Activated T-cell treated with anti-CD3 and anti-CD28 coated beads for 4 hours (primary cell): ENCODE results near the gene DHCR7.

Experiments
- DNase-seq: peaks from one replicate; pipeline ENCODE4 v3.0.0-alpha.2; 2020

The DHCR7 gene

GRCh38 chr11:71406681-71407080 lies 41.5 kb downstream of the DHCR7 start:
- no peak for DNase-seq

DNA sequence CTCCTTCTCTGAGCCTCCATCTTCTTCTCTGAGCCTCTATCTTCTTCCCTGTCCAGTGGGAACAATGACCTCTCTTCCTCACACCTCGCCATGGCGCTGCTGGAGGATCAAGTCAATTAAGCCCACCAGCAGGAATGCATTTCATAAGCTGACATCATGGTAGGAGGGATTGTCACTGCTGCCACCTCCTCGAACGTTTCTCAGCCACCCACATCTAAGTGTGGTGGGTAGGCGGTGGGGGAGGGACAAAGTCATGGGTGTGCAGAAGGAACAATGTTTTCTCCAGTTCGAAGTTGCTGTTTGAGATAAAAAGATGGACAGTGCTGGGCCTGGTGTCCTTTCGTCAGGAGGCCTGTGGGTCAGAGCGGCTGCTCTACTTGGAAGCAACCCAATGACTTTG lies 44.0 kb downstream of the DHCR7 start:
- no peak for DNase-seq

DNA sequence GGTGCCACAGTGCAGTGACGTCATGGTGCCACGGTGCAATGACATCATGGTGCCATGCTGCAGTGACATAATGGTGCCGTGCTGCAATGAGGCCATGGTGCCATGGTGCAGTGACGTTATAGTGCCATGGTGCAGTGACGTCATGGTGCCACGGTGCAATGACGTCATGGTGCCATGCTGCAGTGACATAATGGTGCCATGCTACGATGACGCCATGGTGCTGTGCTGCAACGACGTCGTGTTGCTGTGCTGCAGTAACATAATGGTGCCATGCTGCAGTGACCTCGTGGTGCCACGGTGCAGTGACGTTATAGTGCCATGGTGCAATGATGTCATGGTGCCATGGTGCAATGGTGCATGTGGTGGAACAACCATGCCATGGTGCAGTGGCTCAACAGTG lies 45.3 kb downstream of the DHCR7 start:
- no peak for DNase-seq

DNA sequence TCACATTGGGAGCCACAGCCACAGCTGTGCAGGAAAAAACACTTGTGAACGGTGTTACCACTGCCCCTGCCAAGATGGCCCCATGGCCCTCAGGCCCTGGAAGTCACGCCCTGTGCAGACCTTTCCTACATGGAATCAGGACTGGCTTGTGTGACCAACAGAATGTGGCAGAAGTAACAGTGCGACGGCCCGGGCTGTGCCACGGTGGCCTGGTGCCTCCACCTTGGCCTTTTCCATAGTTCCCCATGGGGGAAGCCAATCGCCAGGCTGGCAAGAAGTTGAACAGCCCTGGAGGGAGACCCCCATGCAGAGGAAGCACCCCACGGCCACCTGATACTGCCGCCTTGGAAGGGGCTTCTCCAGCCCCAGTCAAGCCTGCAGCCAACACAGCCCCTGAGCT lies 48.0 kb downstream of the DHCR7 start:
- no peak for DNase-seq

GRCh38 chr11:71399341-71399740 lies 48.9 kb downstream of the DHCR7 start:
- DNase-seq, result no peak

GRCh38 chr11:71397961-71398360 lies 50.2 kb downstream of the DHCR7 start:
- DNase-seq, result no peak

DNA sequence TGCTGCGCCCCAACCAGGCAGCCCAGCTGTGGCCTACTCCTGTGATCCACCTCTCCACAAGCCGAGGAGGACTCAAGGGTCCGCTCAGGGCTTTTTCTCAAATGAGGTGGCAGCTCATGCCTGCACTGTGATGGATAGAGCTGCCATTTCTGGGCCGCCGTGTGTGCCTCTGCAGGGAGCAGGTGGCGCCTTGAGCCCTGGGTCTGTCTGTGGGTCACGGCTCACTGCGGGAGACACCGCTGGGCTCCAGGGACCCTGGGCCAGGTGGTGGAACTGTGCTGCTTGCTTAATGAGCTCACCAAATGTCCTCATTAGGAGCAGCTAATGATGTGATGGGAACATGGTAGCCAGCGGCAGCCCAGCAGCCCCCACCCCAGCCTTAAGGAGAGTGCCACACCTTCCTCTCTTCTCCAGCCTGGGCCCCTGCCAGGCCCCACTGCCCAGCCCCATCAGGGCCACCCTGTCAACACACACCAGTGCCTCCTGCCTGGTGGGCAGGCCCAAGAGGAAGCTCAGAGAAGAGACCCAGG lies 50.8 kb downstream of the DHCR7 start:
- no peak for DNase-seq

- DNase-seq, result no peak
These were observed 51.6 kb downstream of the DHCR7 start for GRCh38 chr11:71396548-71397123.

DNA sequence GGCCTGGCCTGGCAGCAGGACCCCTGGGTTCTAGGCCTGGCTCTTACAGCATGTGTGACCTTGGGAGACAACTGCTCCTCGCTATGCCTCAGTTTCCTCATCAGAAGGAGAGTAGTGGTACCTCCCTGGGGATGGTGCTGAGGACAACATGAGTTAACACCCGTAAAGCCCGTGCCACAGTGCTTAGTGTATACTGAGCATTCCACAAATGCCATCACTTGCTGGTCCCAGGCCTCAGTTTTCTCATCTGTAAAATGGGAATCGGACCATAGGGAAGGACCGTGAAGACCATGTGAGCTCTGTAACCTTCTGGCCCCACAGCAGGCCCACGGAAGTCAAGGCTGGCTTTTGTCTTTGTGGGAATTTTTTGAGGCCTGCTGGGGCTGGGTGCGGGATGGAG lies 52.4 kb downstream of the DHCR7 start:
- DNase-seq, result no peak

DNA sequence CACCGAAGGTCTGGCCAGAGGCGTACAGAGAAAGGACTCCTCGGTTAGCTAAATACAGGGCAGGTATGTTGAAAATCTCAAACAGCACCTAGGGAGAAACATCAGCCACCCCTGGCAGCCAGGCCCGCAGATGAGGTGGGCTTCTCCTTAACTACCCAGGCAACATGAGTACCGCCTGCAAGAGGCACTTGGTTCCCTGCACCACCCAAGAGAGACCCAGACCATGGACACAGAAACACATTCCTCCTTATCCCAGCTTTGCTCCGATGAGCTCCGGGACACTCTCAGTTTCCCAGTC lies 53.0 kb downstream of the DHCR7 start:
- no peak for DNase-seq

GRCh38 chr11:71393283-71393682 lies 54.9 kb downstream of the DHCR7 start:
- no peak for DNase-seq

GRCh38 chr11:71391796-71392195 lies 56.4 kb downstream of the DHCR7 start:
- DNase-seq, result no peak

DNA sequence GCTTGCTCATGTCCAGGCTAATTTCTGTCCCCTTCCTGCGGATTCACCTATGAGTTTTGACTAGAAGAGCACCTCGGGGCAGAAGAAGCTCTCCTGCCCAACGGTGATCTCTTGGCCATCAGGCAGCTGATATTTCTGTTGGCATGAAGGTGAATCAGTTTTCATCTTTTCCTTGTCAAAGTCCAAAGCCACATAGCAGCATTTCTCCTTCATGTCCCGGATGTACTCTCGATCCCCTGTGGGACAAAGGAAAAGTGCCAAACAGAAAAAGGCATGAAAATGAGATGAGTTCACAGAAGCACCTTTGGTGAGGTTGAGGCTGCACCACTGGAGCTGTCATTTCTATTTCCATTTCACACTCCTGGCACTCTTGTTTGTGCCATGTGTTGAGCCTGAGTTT lies 56.8 kb downstream of the DHCR7 start:
- no peak for DNase-seq

GRCh38 chr11:71388637-71389235 lies 59.5 kb downstream of the DHCR7 start:
- no peak for DNase-seq

GRCh38 chr11:71387784-71388636 lies 60.2 kb downstream of the DHCR7 start:
- no peak for DNase-seq

DNA sequence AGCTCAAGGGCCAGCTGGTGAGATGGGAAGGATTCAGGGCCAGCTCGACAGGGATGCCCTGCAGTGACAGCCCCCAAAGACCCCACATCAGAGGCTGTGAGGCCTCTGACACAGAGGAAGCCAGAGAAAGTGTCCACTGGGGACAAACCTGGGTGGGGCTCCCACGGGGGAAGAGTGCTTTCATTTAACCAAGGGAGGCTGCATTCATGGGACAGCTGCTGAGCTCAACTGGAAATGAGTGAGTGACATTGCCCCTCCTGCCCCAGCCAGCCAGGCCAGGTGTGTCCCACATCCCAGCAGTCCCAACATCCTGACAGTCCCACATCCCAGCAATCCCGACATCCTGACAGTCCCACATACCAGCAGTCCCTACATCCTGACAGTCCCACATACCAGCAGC lies 61.0 kb downstream of the DHCR7 start:
- DNase-seq, result no peak

DNA sequence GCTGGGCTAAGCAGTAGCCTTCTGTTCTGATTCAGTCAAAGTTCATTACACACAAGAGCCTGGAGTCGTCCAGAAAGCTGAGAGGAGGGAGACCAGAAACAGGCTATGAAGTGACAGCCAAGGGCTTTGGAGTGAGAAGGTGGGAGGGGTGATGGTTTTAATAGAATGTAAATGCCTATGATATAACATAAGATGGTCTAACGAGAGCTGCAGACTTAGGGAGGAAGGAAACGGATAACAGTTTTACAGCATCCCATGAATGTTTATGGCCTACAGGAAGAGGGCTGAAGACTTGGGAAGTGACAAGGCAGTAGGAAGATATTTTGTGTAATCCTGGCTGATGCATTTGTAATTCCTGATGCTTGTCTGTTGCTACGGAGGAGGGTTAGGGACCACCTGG lies 62.0 kb downstream of the DHCR7 start:
- DNase-seq, result no peak

- no peak for DNase-seq
These were observed 63.1 kb downstream of the DHCR7 start for GRCh38 chr11:71385091-71385490.

GRCh38 chr11:71384561-71384960 lies 63.6 kb downstream of the DHCR7 start:
- no peak for DNase-seq
